ENCODE measurements around the gene TBC1D21.

TBC1D21 gene

DNA sequence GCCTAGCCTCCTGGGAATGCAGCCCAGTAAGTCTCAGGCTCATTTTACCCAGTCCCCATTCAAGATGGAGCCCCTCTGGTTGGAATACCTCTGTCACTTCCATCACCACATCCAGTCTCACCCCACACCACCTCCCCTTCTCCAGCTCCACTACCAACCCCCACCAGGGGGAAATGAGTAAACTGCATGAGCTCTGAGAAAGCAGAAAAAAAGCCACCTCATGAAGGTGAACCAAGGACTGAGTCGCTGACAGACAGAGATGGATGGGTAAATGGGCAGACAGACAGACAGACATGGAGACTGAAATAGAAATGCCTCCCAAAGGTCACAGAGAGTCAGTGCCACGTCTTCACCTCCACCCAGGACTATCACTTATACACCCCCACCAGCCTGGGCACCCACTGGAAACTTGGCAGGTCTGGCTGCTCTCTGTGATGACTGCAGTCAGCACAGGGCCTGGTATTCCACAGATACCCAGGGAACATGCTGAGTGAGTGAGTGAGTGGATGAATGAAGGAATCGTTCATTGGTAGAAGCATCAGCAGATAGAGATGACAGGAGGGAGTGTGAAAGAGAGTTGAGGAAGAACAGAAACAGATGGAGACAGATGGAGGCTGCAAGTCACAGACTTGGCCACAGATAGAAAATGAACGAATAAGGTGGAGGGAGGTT, 48.0 kb downstream of the TBC1D21 start:
- DNase-seq: no peak
- peaks cover 34% of the 10 kb centered on the region for H3K36me3 ChIP-seq
- H3K27ac ChIP-seq: peak overlapping the region; percentile 90
- no peaks in the 10 kb centered on the region for H3K27me3 ChIP-seq (ENCODE audit: insufficient read depth, low read depth, severe bottlenecking)
- H3K4me3 ChIP-seq (ENCODE audit: low read depth, low read length): no peak overlapping the region
- H3K9me3 ChIP-seq (ENCODE audit: severe bottlenecking): peaks cover 13% of the 10 kb centered on the region
- TF ChIP-seq, protein P1, sequence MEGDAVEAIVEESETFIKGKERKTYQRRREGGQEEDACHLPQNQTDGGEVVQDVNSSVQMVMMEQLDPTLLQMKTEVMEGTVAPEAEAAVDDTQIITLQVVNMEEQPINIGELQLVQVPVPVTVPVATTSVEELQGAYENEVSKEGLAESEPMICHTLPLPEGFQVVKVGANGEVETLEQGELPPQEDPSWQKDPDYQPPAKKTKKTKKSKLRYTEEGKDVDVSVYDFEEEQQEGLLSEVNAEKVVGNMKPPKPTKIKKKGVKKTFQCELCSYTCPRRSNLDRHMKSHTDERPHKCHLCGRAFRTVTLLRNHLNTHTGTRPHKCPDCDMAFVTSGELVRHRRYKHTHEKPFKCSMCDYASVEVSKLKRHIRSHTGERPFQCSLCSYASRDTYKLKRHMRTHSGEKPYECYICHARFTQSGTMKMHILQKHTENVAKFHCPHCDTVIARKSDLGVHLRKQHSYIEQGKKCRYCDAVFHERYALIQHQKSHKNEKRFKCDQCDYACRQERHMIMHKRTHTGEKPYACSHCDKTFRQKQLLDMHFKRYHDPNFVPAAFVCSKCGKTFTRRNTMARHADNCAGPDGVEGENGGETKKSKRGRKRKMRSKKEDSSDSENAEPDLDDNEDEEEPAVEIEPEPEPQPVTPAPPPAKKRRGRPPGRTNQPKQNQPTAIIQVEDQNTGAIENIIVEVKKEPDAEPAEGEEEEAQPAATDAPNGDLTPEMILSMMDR (IDR thresholded peaks at IDR 0.05; ENCODE audit: low read depth, low read length): no peak

DNA sequence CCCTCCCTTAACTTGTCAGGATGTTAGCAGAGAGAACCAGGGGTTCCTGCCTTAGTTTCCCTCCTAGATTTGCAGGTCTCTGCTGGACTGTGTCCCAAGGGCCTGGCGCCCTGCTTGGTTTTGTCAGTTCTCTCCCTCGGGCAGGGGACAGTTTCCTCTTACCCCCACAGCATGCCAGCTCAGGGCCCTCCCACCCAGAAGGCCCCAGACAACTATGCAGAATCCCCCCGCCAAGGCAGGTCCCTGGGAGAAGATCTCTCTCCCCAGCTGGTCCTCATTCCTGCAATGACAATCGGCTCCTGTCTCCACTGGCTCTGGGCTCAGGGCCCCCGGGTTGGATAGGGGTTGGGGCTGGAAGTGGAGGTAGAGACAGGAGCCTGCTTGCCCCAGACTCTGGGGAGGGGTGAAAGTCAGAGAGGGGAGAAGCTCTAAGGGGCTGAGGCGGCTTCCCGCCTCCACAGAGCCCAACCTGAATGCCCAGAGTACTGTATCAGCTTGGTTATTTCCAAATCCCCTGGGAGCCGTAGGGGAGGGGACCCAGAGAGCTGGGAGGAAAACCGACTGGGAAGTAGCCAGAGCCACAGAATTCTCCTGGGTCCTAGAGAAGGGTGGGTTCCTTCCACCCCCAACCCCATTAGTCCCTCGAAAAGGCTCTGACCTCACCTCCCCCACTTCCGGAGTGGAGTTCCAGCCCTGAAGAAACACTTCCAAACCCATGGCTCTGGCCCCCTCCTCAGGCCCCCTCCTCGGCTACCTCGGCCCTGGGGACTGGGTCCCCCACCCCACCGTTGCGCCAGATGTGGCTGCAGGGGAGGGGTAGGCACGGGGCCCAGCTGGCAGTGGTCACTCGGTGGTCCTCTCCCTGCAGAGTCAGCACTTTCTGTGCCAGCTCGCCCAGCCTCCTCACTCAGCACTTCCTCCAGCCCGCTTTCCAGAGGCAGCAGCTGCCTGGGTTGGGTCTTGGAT, 49.1 kb downstream of the TBC1D21 start:
- peaks cover 11% of the 10 kb centered on the region for H3K9me3 ChIP-seq (ENCODE audit: severe bottlenecking)
- TF ChIP-seq, protein P1 (IDR thresholded peaks at IDR 0.05; ENCODE audit: low read depth, low read length): no peak
- H3K27ac ChIP-seq: peak overlapping the region; percentile 90
- no peaks in the 10 kb centered on the region for H3K27me3 ChIP-seq (ENCODE audit: insufficient read depth, low read depth, severe bottlenecking)
- peak; percentile 77 for DNase-seq
- H3K4me3 ChIP-seq (ENCODE audit: low read depth, low read length): peak overlapping the region; percentile 15
- H3K36me3 ChIP-seq: peaks cover 25% of the 10 kb centered on the region

DNA sequence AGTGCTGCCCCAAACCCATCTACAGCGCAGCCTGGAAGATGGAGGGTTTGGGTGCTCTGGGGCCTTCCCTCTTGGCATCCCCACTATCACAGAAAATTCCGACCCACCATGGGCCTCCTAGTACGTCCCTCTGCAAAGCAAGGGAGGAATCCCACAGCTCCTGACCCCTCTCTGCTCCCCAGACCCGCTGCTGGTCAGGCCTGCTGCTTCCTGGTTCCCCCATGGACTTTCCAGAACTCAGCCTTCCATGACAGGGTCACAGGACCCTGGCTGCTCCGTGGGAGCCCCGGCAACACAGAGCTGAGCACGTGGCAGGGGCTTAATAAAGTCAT, 49.8 kb downstream of the TBC1D21 start:
- no peak for DNase-seq
- peak overlapping the region; percentile 90 for H3K27ac ChIP-seq
- H3K27me3 ChIP-seq (ENCODE audit: insufficient read depth, low read depth, severe bottlenecking): no peaks in the 10 kb centered on the region
- peaks cover 11% of the 10 kb centered on the region for H3K9me3 ChIP-seq (ENCODE audit: severe bottlenecking)
- H3K36me3 ChIP-seq: peaks cover 18% of the 10 kb centered on the region
- H3K4me3 ChIP-seq (ENCODE audit: low read depth, low read length): no peak overlapping the region
- TF ChIP-seq, protein P1 (IDR thresholded peaks at IDR 0.05; ENCODE audit: low read depth, low read length): no peak

DNA sequence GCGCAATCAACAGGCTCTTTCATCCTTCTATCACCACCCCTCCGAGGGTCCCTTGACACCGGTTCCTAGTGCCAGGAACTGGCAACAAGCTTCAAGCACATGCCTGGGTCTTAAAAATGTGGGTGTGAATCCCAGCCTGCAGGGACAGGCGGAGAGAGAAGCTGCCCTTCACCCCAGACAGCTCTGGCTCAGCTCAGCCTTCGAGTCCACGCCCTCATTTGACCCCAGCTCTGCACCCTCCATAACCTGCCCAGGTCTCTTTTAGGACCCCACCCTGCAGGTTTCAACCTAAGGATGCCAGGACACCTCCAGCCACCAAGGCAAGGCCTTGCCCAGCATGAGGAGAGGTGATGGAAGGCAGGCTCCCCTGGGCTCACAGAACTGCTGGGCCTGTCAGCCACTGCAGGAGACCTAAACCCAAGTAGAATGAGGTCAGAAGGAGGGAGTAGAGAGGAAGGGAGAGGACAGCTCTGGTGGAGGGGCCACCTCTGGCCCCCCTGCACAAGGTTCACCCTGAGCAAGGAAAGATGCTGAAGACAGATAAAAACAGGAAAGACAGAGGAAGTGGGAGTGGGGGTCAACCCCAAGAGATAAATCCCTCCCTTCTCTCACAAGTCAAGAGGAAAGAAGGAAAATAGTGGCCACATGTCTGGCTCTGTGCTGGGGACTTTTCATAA, 50.3 kb downstream of the TBC1D21 start:
- Histone ChIP-seq H3K27me3 (ENCODE audit: insufficient read depth, low read depth, severe bottlenecking) (no peaks in the 10 kb centered on the region), H3K4me3 (ENCODE audit: low read depth, low read length) (peak overlapping the region; percentile 12; the same call in 1 of the 2 replicates), H3K36me3 (peaks cover 13% of the 10 kb centered on the region), H3K27ac (peak overlapping the region; percentile 90), H3K9me3 (ENCODE audit: severe bottlenecking) (peaks cover 6% of the 10 kb centered on the region)
- TF ChIP-seq, protein P1 (IDR thresholded peaks at IDR 0.05; ENCODE audit: low read depth, low read length): no peak
- peak; percentile 52 for DNase-seq

DNA sequence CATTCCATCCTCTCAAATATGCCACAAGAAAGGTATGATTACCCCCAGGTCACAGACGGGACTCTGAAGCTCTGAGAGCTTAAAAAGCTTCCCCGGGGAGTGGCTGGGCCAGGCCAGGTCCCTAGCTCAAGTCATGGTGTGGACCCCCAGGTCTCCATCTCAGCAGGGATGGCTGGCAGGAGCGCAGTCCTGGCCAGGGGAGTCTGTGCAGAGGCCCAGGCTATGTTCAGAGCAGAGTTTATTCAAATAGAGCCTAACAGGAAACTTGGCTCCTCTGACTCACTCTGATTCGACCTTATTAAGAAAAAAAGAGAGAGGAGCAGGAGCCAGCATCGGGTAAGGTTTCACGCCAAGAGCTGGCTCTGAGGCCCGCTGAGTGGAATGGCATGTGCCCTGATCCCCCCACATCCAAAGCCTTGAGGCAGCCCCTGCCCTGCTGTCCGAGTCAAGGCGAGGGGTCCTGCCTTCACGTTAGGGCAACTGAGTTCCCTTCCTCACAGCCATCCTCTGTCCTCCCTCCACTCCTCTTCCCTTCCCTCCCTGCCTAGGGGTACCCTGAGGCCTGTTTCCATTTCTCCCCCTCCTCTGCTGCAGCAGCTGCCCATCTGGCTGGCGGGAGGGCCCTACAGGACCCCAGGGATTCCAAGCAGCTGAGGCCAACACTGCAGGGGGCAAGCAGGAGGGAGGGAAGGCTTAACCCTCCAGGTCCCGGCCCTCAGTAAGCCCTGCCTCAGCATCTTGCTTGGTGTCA, 51.0 kb downstream of the TBC1D21 start:
- Histone ChIP-seq H3K27ac (peak overlapping the region; percentile 90), H3K36me3 (peaks cover 10% of the 10 kb centered on the region), H3K27me3 (ENCODE audit: insufficient read depth, low read depth, severe bottlenecking) (no peaks in the 10 kb centered on the region), H3K9me3 (ENCODE audit: severe bottlenecking) (no peaks in the 10 kb centered on the region), H3K4me3 (ENCODE audit: low read depth, low read length) (peak overlapping the region; percentile 89)
- TF ChIP-seq, protein P1 (IDR thresholded peaks at IDR 0.05; ENCODE audit: low read depth, low read length): no peak
- DNase-seq: peak; percentile 91
